Esophagus squamous epithelium (tissue), 5 donors: ENCODE results near the gene MBD3. TPM values are rescaled to one million over a fixed set of nuclear protein-coding genes. Genes with fewer than 3 reads are reported as not detected.
A peak's percentile ranks its signal among the peaks of the same experiment; 100 is the strongest.

Experiments
- DNase-seq: peaks from one replicate; lab custom pipeline; 2025; lab: John Stamatoyannopoulos, UW
- H3K27ac ChIP-seq, 4 donors: fragments of 200-600 bp; sonication (generic); one replicate each; pipeline ENCODE4 v1.5.1; 2016 to 2019; ENCODE audit warnings: mild to moderate bottlenecking in 1 of 4
- H3K27me3 ChIP-seq, 4 donors: fragments of 200-600 bp; sonication (generic); 1 replicate in 3 of 4; 2 replicates in 1 of 4; pipeline versions ENCODE4 v1.5.1 to v1.6.0; 2017 to 2021; ENCODE audit warnings: antibody characterized with exemption in 1 of 4
- H3K36me3 ChIP-seq, 3 donors: fragments of 200-600 bp; sonication (generic); one replicate each; pipeline ENCODE4 v1.5.1; 2016 to 2019
- H3K4me1 ChIP-seq, 3 donors: fragments of 200-600 bp; sonication (generic); one replicate each; pipeline ENCODE4 v1.5.1; 2017 to 2019
- H3K4me3 ChIP-seq, 4 donors: fragments of 200-600 bp; sonication (generic); 1 replicate in 3 of 4; 2 replicates in 1 of 4; pipeline ENCODE4 v1.5.1; 2016 to 2019; ENCODE audit warnings: mild to moderate bottlenecking in 2 of 4, moderate library complexity in 1 of 4
- H3K9me3 ChIP-seq, 3 donors: fragments of 200-600 bp; sonication (generic); one replicate each; pipeline ENCODE4 v1.5.1; 2016 to 2019
- CTCF ChIP-seq, 6 experiments: fragments of 450-650 bp in 4 of 6; fragments of 200-600 bp in 2 of 6; sonication (generic) in 2 of 6; IDR thresholded peaks; one replicate each; pipeline ENCODE4 v1.5.1; 2016 to 2019; ENCODE audit warnings: antibody characterized with exemption in 6 of 6, mild to moderate bottlenecking in 4 of 6, moderate library complexity in 4 of 6
- POLR2A ChIP-seq, 4 donors: fragments of 450-650 bp; IDR thresholded peaks; one replicate each; pipeline ENCODE4 v1.6.1; 2017; ENCODE audit warnings: antibody characterized with exemption in 4 of 4, mild to moderate bottlenecking in 4 of 4, moderate library complexity in 3 of 4
- WGBS, 2 donors: methylation state at CpG; one replicate each; pipeline ENCODE4 v1.1.5; 2018; 5-methylcytosine and 5-hydroxymethylcytosine counted together
- intact Hi-C: fragments of 100-400 bp; cut with DNase I; formaldehyde crosslinking; loops from one replicate; pipeline ENCODE4 v1.15.0; 2022
- small RNA-seq, 4 donors: library from RNA; depleted of rRNA; stranded (forward); fragments of <200 nt; gene quantifications; one replicate each; pipeline ENCODE3, GENCODE V24; 2016
- total RNA-seq, 4 donors: library from RNA; depleted of rRNA; stranded (reverse); fragments of >200 nt; gene quantifications; one replicate each; pipeline ENCODE4 v1.1.0, GENCODE V29; 2016
- donor health status: DM: yes; HTN: yes; CAD: no.

The MBD3 gene
- total RNA-seq, 4 donors from 2014 or later, result 74.8 to 87.9 (median 84.3) TPM

GRCh38 chr19:1526066-1526778 lies 66.4 kb downstream of the MBD3 start:
- TF ChIP-seq CTCF (IDR thresholded peaks at IDR 0.05) (no peak), POLR2A (IDR thresholded peaks at IDR 0.05) (no peak)
- 86 to 87% methylated on average over 6 to 10 of the region's 33 CpGs for WGBS, 2 donors
- Histone ChIP-seq H3K36me3 (no peaks in the 10 kb centered on the region), H3K9me3 (no peaks in the 10 kb centered on the region), H3K27ac (no peak overlapping the region), H3K4me3 (no peak overlapping the region), H3K4me1 (peaks cover 0 to 32% (median 10%) of the 10 kb centered on the region in 3 donors), H3K27me3 (peaks cover 0 to 91% (median 12%) of the 10 kb centered on the region in 4 donors)
- intact Hi-C loops, result no loop called here
- DNase-seq, result no peak

GRCh38 chr19:1525343-1525742 lies 67.3 kb downstream of the MBD3 start:
- no peak for TF ChIP-seq POLR2A (IDR thresholded peaks at IDR 0.05)
- no peak for TF ChIP-seq CTCF (IDR thresholded peaks at IDR 0.05)
- no peak for DNase-seq
- H3K27me3 ChIP-seq, result peaks cover 0 to 90% (median 12%) of the 10 kb centered on the region in 4 donors
- WGBS, 2 donors, result 70 to 72% methylated on average over 6 to 11 of the region's 31 CpGs
- H3K27ac ChIP-seq, result no peak overlapping the region
- H3K4me3 ChIP-seq, result no peak overlapping the region
- H3K4me1 ChIP-seq, result peaks cover 0 to 33% (median 10%) of the 10 kb centered on the region in 3 donors
- no peaks in the 10 kb centered on the region for H3K9me3 ChIP-seq
- intact Hi-C loops, result no loop called here
- H3K36me3 ChIP-seq, result no peaks in the 10 kb centered on the region

- H3K27ac ChIP-seq, result no peak overlapping the region
- TF ChIP-seq CTCF (IDR thresholded peaks at IDR 0.05), result no peak
- TF ChIP-seq POLR2A (IDR thresholded peaks at IDR 0.05), result no peak
- intact Hi-C loops, result no loop called here
- no peak for DNase-seq
- H3K4me1 ChIP-seq, result peaks cover 0 to 33% (median 10%) of the 10 kb centered on the region in 3 donors
- 46 to 49% methylated on average over 10 to 11 of the region's 17 CpGs for WGBS, 2 donors
- H3K4me3 ChIP-seq, result no peak overlapping the region
- H3K36me3 ChIP-seq, result no peaks in the 10 kb centered on the region
- H3K9me3 ChIP-seq, result no peaks in the 10 kb centered on the region
- H3K27me3 ChIP-seq, result peaks cover 0 to 90% (median 12%) of the 10 kb centered on the region in 4 donors
These were observed 67.7 kb downstream of the MBD3 start for GRCh38 chr19:1524972-1525325.

GRCh38 chr19:1524287-1524971 lies 68.2 kb downstream of the MBD3 start:
- Histone ChIP-seq H3K36me3 (no peaks in the 10 kb centered on the region), H3K27me3 (peaks cover 0 to 86% (median 12%) of the 10 kb centered on the region in 4 donors), H3K4me1 (peaks cover 0 to 33% (median 10%) of the 10 kb centered on the region in 3 donors), H3K4me3 (peak overlapping the region; percentile 9 to 57 (median 32)), H3K9me3 (no peaks in the 10 kb centered on the region), H3K27ac (no peak overlapping the region)
- WGBS, 2 donors, result 23 to 31% methylated on average over 3 to 8 of the region's 49 CpGs
- intact Hi-C loops, result no loop called here
- no peak for DNase-seq
- TF ChIP-seq CTCF (IDR thresholded peaks at IDR 0.05) (no peak), POLR2A (IDR thresholded peaks at IDR 0.05) (no peak)

Small RNA genes lying within 50 kb of the gene (small RNA-seq; reads per million reads assigned to genes)
- gene AC005943.2 (0 reads per million in 4 donors), gene RN7SL477P (0 reads per million in 4 donors), gene RNU6-1223P (0 reads per million in 4 donors)

Other genes with a start within 250 kb of the MBD3 start
- gene NDUFS7, start 209.0 kb downstream of the MBD3 start, total RNA-seq, result 100 to 1,000 TPM; 124 to 191 (median 165) TPM
- 10 to 100 TPM in 3 of 4 donors, 1 to 10 TPM in 1; 2.4 to 40.0 (median 13.1) TPM for gene GAMT, start 191.3 kb downstream of the MBD3 start, total RNA-seq
- 10 to 100 TPM; 60.2 to 76.0 (median 69.0) TPM for gene DAZAP1, start 185.3 kb downstream of the MBD3 start, total RNA-seq
- 1,000 to 10,000 TPM; 2,502 to 3,774 (median 3,129) TPM for gene RPS15, start 154.5 kb downstream of the MBD3 start, total RNA-seq
- gene APC2, start 142.7 kb downstream of the MBD3 start, total RNA-seq, result under 1 TPM in 1 of 4 donors, not detected in 3; under 0.01 TPM
- 10 to 100 TPM; 17.8 to 24.5 (median 23.0) TPM for gene C19orf25, start 113.7 kb downstream of the MBD3 start, total RNA-seq
- gene PCSK4, start 102.5 kb downstream of the MBD3 start, total RNA-seq, result 1 to 10 TPM in 2 of 4 donors, under 1 TPM in 2; 0.35 to 5.5 (median 1.1) TPM
- gene REEP6, start 101.7 kb downstream of the MBD3 start, total RNA-seq, result 10 to 100 TPM in 2 of 4 donors, 1 to 10 TPM in 2; 5.7 to 13.8 (median 9.4) TPM
- gene ADAMTSL5, start 79.8 kb downstream of the MBD3 start, total RNA-seq, result 10 to 100 TPM; 13.5 to 20.8 (median 18.8) TPM
- gene PLK5, start 68.8 kb downstream of the MBD3 start, total RNA-seq, result under 1 TPM in 2 of 4 donors, not detected in 2; 0.19 to 0.66 TPM
- 10 to 100 TPM; 21.4 to 26.6 (median 23.0) TPM for gene MEX3D, start 24.5 kb downstream of the MBD3 start, total RNA-seq
- gene UQCR11, start 12.6 kb upstream of the MBD3 start, total RNA-seq, result 10 to 100 TPM; 47.1 to 74.4 (median 59.1) TPM
- gene TCF3, start 59.8 kb upstream of the MBD3 start, total RNA-seq, result 10 to 100 TPM; 29.9 to 66.0 (median 47.9) TPM
- gene ONECUT3, start 160.6 kb upstream of the MBD3 start, total RNA-seq, result not detected
- 1 to 10 TPM in 2 of 4 donors, under 1 TPM in 2; 0.57 to 3.0 (median 1.4) TPM for gene ATP8B3, start 219.4 kb upstream of the MBD3 start, total RNA-seq